GM10266 (cell line): ENCODE measurements around the gene IRF2BPL.
A peak's percentile ranks its signal among the peaks of the same experiment; 100 is the strongest.

Experiments
- DNase-seq: peaks from one replicate; pipeline ENCODE4 v3.0.0; 2012; ENCODE audit errors: extremely low spot score
- TF ChIP-seq, protein P1 (sequence below): IDR thresholded peaks from 2 replicates; pipeline ENCODE4 v1.5.1; 2012; ENCODE audit warnings: mild to moderate bottlenecking, low read depth; ENCODE audit not compliant: control insufficient read depth, insufficient read depth; ENCODE audit errors: missing control alignments

Gene IRF2BPL

DNA sequence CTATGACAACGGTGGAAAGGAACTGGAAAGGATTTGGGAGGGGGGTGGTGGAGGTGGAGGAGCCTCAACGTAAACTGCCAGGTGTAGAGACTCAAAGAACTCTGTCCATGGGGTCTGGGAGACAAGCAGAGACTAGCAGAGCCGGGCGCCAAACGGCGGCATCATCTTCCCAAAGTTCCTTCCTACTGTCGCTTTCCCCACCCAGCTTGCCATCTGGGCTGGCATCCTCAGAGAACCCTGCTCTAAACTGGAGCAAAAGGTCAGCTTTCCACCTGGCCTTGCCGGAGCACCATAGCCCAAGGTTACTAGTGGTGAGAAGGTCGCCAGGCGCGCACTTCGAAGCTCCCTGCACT is 4.0 kb upstream of the IRF2BPL start:
- TF ChIP-seq, protein P1, sequence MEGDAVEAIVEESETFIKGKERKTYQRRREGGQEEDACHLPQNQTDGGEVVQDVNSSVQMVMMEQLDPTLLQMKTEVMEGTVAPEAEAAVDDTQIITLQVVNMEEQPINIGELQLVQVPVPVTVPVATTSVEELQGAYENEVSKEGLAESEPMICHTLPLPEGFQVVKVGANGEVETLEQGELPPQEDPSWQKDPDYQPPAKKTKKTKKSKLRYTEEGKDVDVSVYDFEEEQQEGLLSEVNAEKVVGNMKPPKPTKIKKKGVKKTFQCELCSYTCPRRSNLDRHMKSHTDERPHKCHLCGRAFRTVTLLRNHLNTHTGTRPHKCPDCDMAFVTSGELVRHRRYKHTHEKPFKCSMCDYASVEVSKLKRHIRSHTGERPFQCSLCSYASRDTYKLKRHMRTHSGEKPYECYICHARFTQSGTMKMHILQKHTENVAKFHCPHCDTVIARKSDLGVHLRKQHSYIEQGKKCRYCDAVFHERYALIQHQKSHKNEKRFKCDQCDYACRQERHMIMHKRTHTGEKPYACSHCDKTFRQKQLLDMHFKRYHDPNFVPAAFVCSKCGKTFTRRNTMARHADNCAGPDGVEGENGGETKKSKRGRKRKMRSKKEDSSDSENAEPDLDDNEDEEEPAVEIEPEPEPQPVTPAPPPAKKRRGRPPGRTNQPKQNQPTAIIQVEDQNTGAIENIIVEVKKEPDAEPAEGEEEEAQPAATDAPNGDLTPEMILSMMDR, result no peak

GRCh38 chr14:77031759-77032490 is 3.4 kb upstream of the IRF2BPL start:
- TF ChIP-seq, protein P1, result no peak
- DNase-seq, result no peak

More for the DNA sequence above, 4.0 kb upstream of the IRF2BPL start:
- DNase-seq, result no peak

- peak; percentile 89 for DNase-seq
- TF ChIP-seq, protein P1, result peak; percentile 49
These were observed 747 bp downstream of the IRF2BPL start for GRCh38 chr14:77027538-77028383.

DNA sequence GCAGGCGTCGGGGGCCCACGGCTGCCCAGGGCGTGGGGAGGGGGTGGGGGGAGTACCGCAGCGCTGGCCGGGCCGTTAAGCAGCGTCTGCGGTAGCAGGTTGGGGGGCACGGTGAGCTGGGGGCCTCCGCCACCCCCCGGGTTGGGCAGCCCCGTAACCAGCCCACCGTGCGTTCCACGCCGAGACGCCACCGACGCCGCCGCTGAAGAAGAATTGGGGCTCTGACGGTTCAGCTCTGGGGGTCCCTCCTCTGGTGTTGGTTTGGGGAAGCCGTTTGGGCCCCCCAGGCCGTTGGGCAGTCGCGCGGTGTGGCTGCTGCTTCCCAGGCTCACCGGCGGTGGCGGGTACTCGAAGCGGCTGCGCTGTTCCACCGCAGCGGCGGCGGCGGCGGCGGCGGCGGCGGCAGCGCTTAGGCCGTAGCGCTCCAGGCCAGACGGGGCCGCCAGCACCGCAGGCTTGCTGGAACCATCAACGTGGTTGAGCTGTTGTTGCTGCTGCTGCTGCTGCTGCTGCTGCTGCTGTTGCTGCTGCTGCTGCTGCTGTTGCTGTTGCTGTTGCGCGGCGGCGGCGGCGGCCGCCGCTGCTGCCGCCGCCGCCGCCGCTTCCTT is 1.5 kb downstream of the IRF2BPL start:
- peak; percentile 80 for DNase-seq
- TF ChIP-seq, protein P1, result peak; percentile 21

- DNase-seq, result no peak
- TF ChIP-seq, protein P1, result no peak
These were observed 2.2 kb downstream of the IRF2BPL start for GRCh38 chr14:77026166-77026929.

DNA sequence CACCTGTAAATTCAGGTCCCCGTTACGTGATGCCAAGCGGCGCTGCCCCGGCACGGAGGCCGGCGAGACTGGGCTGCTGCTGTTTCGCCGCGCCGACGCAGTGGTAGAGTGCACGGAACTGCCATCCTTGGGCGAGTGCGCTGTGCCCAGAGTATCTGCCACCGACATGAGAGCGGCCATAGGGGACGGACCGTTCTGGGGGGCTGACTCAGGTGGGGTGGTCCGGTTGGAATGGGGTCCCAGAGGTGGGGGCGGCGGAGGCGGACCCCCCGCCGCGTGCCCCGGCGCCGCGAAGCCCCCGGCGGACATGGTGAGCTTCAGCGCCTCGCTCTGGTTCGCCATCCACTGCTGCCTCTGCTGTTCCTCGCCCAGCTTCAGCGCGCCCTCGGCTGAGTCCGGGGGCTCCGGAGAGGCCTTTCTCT is 2.8 kb downstream of the IRF2BPL start:
- TF ChIP-seq, protein P1, result no peak
- no peak for DNase-seq
